PFSK-1 (cell line): Measurements from ENCODE around the gene FBXO28.

Experiments
- FOXP2 ChIP-seq: optimal IDR thresholded peaks from 2 replicates; pipeline ENCODE3; 2011; ENCODE audit warnings: borderline replicate concordance, control low read depth, inconsistent platforms; ENCODE audit not compliant: insufficient read depth; ENCODE audit errors: extremely low read length, extremely low read depth
- POLR2AphosphoS5 ChIP-seq: IDR thresholded peaks from 2 replicates; pipeline ENCODE4 v1.6.1; 2012; ENCODE audit warnings: low read depth, mild to moderate bottlenecking, control low read depth, low read length, moderate library complexity
- REST ChIP-seq, 2 experiments: IDR thresholded peaks; 2 replicates each; pipeline versions ENCODE4 v1.6.1 to v1.8.0; 2011 to 2012; ENCODE audit warnings: low read depth in 2 of 2, low read length in 2 of 2, control low read depth in 1 of 2, inconsistent platforms in 1 of 2, mild to moderate bottlenecking in 1 of 2, moderate library complexity in 1 of 2; ENCODE audit not compliant: insufficient read depth in 1 of 2
- SIN3A ChIP-seq: IDR thresholded peaks from 2 replicates; pipeline ENCODE4 v1.6.1; 2012; ENCODE audit warnings: mild to moderate bottlenecking, low read length, moderate library complexity, borderline replicate concordance; ENCODE audit not compliant: insufficient read depth
- TAF1 ChIP-seq: IDR thresholded peaks from 2 replicates; pipeline ENCODE4 v1.6.1; 2012; ENCODE audit warnings: low read length, control low read depth, borderline replicate concordance; ENCODE audit not compliant: insufficient read depth

Gene FBXO28

GRCh38 chr1:224095339-224095738 is 18.6 kb upstream of the FBXO28 start:
- TF ChIP-seq TAF1 (no peak), REST (IDR thresholded peaks at IDR 0.05; ENCODE audit: insufficient read depth in 1 of 2, low read depth in 2 of 2, low read length in 2 of 2) (no peak), FOXP2 (no peak), POLR2AphosphoS5 (no peak), SIN3A (no peak)

- no peak for TF ChIP-seq REST (IDR thresholded peaks at IDR 0.05; ENCODE audit: insufficient read depth in 1 of 2, low read depth in 2 of 2, low read length in 2 of 2)
- no peak for TF ChIP-seq TAF1
- TF ChIP-seq POLR2AphosphoS5, result no peak
- TF ChIP-seq FOXP2, result no peak
- TF ChIP-seq SIN3A, result no peak
These were observed 18.0 kb upstream of the FBXO28 start for GRCh38 chr1:224095867-224096266.

GRCh38 chr1:224096773-224097172 is 17.1 kb upstream of the FBXO28 start:
- no peak for TF ChIP-seq SIN3A
- no peak for TF ChIP-seq TAF1
- TF ChIP-seq POLR2AphosphoS5, result no peak
- no peak for TF ChIP-seq FOXP2
- TF ChIP-seq REST (IDR thresholded peaks at IDR 0.05; ENCODE audit: insufficient read depth in 1 of 2, low read depth in 2 of 2, low read length in 2 of 2), result no peak

- no peak for TF ChIP-seq POLR2AphosphoS5
- no peak for TF ChIP-seq TAF1
- TF ChIP-seq FOXP2, result no peak
- TF ChIP-seq REST (IDR thresholded peaks at IDR 0.05; ENCODE audit: insufficient read depth in 1 of 2, low read depth in 2 of 2, low read length in 2 of 2), result no peak
- TF ChIP-seq SIN3A, result no peak
These were observed 15.9 kb upstream of the FBXO28 start for GRCh38 chr1:224098007-224098406.

- TF ChIP-seq POLR2AphosphoS5 (no peak), REST (IDR thresholded peaks at IDR 0.05; ENCODE audit: insufficient read depth in 1 of 2, low read depth in 2 of 2, low read length in 2 of 2) (no peak), SIN3A (no peak), FOXP2 (no peak), TAF1 (no peak)
These were observed 7.2 kb upstream of the FBXO28 start for GRCh38 chr1:224106568-224107281.
